HG02973 (cell line): ENCODE data around the gene NOVA1.

Source experiments
- ATAC-seq: cut with Tn5 transposase; IDR thresholded peaks from one replicate; pipeline ENCODE4 v1.9.1; 2021; ENCODE audit warnings: moderate library complexity; ENCODE audit not compliant: unreplicated experiment

NOVA1 gene

GRCh38 chr14:26454105-26454504 lies 143.7 kb downstream of the NOVA1 start:
- ATAC-seq = no peak

- ATAC-seq = no peak
Measured at GRCh38 chr14:26448181-26448855, 149.5 kb downstream of the NOVA1 start.

DNA sequence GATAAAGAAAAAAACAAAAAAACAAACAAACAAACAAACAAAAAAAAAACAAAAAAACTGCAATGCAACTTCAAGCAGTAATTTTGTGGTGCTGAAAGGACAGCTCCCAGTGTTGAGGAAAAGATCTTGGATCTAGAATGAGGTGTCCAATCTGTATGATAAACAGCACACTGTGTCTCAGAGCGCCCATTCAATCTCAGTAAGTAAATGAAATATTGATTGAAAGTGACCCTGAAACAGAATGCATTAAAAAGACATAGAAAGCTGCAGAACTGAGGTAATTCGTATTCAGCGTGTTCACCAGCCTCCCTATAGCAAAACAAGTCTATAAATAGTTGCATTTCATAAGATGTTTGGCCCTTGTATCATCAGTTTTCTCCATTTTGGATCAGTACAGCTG lies 153.0 kb downstream of the NOVA1 start:
- ATAC-seq = no peak

DNA sequence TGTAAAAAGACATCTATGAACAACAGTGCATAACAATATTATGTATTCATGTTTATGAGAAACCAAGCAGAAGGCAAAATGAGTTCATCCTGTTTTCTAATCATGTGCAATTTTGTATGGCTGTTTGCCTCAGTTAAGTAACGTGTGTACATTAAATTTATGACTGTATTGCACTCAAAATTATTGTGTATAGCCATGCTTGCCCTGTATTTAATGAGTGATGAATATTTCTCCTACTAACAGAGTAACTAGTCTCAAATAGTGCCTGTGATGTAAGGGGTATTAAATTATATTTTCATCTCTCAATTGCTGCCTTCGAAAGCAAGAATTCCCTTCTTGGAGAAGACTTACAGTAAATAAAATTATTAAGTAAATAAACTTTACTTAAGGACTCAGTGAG lies 154.2 kb downstream of the NOVA1 start:
- no peak for ATAC-seq

GRCh38 chr14:26429205-26429604 lies 168.6 kb downstream of the NOVA1 start:
- ATAC-seq = no peak

DNA sequence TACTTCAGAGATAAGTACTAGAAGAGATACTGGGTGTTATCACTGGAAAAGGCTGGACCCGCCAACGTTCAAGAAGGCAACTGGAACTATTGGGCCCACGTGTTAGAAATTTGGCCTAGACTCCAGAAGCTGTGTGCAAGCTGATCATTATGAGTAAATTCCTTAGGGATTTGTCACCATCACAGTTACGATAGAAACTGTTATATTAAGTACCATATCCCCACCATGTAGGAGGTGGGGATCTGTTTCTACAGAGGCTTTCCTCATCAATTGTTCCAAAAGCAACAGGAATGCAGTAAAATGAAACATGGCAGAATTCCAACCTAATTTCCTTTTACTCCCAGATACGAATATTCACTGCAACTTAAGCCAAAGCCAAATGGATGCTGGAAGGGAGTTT lies 170.7 kb downstream of the NOVA1 start:
- ATAC-seq = no peak

DNA sequence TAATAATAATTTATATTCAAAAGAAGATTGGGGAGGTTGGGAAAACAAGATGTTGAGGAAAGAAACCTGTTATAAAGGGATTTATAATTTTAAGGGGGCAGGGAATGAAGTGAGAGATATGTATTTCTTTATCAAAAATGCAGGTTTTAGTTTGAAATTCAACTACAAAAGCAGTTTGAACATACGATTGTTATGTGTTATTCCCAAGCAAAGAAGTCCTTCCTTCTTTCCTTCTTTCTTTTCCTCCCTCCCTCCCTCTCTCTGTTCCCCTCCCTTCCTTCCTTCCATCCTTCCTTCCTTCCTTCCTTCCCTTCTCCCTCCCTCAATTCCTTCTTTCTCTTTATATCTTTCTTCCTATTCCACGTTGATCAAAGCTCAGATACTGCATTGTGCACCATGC lies 173.3 kb downstream of the NOVA1 start:
- ATAC-seq = no peak

DNA sequence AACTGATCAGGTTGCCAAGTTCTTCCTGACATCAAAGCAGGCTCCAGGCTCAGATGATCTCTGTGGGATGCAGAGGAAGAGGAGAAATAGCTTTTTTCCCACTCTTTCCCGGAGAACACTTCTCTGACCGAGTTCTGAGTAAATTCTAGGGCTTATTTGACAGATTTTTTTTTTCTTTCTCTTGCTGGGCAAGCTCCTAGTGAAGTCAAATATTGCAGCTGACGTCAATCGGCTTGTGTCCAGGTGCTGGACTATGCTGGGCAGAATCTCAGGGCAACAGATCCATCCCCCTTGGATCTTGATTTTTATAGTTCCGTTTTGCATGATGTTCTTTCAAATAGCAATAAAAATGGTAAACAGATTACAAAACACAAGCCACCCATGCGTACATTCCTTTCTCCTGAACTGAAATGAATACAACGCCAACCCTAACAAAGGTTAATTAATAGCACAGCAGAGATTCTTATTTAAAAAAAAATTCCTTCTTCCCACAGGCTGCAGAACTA lies 182.2 kb downstream of the NOVA1 start:
- ATAC-seq = no peak

DNA sequence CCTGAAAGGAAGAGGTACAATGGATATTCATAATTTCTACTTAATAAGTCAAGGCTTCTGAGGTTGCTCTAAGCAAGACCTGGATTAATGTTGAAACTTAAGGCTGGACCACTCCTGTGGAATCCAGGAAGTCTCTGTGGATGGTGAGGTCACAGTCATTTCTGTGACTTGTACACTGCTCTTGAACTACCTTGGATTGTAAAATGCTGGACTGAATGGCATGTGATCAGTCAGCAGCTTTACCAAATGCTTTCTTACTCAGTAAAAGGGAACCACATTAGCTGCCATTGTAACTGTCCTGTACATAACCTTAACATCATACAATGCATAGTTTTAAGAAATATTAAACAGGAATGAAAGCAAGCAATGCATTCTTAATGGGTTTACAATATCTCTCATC lies 182.9 kb downstream of the NOVA1 start:
- ATAC-seq = no peak

DNA sequence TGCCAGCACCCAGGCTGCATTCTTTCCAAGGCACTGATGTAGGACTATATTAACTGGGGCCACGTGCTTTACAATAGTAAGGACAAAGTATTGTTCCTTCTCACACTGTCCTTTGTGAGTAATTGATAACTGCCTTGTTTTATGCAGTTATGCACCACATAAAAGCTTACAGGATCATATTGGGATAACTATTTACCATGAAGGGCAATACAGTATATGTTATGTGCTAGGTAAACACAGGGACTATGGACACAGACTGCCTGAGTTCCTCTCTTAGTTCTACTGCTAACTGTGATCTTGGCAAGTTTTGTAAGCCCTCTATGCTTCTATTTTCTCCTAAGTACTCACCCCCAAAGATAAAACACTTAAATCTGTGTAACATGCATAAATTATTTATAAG lies 183.7 kb downstream of the NOVA1 start:
- no peak for ATAC-seq

GRCh38 chr14:26412421-26412820 lies 185.4 kb downstream of the NOVA1 start:
- no peak for ATAC-seq

GRCh38 chr14:26410189-26410685 lies 187.6 kb downstream of the NOVA1 start:
- no peak for ATAC-seq

DNA sequence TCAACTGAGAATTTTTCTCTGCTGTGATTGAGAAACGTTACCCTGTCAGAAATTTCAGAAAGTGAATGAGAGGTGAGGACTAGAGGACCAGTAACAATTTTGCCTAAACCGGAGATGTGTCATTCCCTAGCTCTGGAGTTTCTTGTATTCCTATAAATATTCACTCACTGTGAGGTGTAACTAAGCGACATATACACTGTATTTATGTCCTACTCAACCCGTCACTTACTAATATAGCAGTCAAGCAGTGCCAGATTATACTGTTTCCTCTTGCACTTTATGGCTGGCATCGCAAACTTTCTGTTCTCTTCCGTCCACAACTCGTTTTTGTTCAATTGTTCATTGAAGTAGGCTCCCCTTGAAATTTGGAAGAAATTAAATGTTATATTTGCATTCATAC lies 192.9 kb downstream of the NOVA1 start:
- ATAC-seq = no peak

DNA sequence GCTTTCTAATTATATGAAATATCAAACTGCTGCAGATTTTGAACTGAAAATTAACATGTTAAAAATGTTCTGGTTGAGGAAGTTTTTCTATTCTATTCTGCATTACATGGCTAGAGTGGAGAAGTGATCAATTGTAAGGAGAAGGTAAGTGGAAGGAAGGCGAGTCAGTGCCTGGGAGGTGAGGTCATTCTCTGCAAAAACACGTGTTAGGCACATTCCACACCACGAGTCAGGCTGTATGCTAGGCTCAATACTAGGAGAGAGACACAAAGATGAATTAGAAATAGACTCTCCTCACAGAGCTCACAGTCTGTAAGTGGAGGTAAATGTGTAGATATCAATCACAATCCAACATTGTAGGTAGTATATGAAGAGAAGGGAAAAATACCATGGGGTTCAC lies 194.1 kb downstream of the NOVA1 start:
- no peak for ATAC-seq

- no peak for ATAC-seq
Measured at GRCh38 chr14:26402126-26402525, 195.7 kb downstream of the NOVA1 start.

DNA sequence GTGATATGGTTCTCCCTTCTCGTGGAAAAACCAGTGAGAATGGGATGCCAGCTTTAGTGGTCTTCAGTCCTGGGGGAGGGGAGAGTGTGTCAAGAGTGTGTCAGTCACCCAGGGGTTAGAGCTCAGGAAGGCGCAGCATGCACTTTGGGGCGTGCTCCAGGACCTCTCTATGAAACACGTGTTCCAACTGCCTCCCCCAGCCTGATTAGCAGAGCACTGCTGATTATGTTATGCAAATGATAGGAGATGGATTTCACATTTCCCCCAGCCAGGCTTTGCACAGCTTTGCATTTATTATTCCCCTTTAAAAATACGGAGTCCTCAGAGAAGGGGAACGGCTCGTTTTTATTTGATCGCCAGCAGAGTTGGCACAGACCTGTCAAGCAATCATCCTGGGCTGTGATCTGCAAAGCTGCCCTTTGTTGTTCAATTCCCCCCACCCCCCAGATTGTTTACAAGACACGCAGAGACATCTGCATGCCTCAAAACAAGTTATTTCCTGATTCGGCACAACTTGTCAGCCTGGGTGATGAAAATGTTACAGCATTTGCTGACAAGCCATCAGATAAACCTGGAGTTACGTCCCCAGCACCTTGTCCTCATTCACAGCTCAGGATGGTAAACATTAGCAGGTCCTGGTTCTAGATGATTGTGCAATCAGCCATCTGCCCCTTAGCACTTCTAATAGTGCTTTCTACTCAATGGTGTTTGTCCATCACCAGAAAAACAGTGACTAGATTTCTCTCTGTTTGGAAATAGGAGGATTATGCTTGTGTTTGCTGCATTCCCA lies 196.5 kb downstream of the NOVA1 start:
- no peak for ATAC-seq

DNA sequence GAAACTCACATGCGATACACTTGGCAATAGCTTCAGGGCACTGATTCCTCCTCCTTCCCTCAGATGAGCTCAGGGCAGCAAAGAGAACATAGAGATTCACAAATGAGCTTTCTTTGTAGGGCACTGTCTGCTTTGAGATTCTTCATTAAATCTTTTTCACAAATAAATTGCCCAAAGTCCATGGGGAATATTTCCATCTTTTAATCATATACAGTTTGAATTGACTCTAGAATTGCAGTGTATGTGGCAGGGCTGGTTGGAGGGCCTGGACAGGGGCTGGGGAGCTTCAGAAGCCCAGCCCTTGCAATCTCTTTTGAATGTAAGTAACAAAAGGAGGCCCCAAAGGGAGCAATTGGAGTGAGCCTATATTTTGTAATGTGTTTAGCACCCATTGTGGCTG lies 197.5 kb downstream of the NOVA1 start:
- ATAC-seq = no peak

DNA sequence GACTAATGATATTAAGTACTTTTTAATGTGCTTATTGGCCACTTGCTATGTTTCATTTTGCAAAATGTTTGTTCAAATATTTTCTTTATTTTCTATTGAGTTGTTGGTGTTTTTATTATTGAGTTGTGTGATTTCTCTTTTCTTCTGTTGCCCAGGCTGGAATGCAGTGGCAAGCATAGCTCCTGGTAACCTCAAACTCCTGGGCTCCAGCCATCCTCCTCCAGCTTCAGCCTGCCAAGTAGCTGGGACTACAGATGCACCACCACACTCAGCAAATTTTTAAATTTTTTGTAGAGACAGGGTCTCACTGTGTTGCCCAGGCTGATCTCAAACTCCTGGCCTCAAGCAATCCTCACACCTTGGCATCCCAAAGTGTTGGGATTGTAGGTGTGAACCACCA lies 199.2 kb downstream of the NOVA1 start:
- no peak for ATAC-seq
